Spleen (tissue), 11 donors: Measurements from ENCODE around the gene NFATC1. TPM values are rescaled to one million over a fixed set of nuclear protein-coding genes. Genes with fewer than 3 reads are reported as not detected.

Source experiments
- DNase-seq: peaks from one replicate; pipeline ENCODE4 v3.0.0-alpha.2; 2020
- H3K27ac ChIP-seq, 8 donors: fragments of 200-600 bp; sonication (generic) in 7 of 8; 1 replicate in 4 of 8; 2 replicates in 4 of 8; pipeline versions ENCODE4 v1.5.0 to v1.8.0; 2016 to 2021; ENCODE audit warnings: inconsistent platforms in 4 of 8, mild to moderate bottlenecking in 4 of 8, moderate library complexity in 1 of 8
- H3K27me3 ChIP-seq, 7 donors: fragments of 200-600 bp; sonication (generic) in 6 of 7; replicated peaks in 1 of 7; 1 replicate in 4 of 7; 2 replicates in 3 of 7; pipeline versions ENCODE4 v1.5.0 to v1.8.0; 2016 to 2021; ENCODE audit warnings: inconsistent platforms in 3 of 7, mild to moderate bottlenecking in 1 of 7
- H3K36me3 ChIP-seq, 6 donors: fragments of 200-600 bp; sonication (generic) in 5 of 6; 1 replicate in 4 of 6; 2 replicates in 2 of 6; pipeline versions ENCODE4 v1.5.0 to v1.8.0; 2016 to 2021; ENCODE audit warnings: inconsistent platforms in 2 of 6
- H3K4me1 ChIP-seq, 6 donors: fragments of 200-600 bp; sonication (generic) in 5 of 6; 1 replicate in 3 of 6; 2 replicates in 3 of 6; pipeline versions ENCODE4 v1.5.0 to v1.8.0; 2016 to 2021; ENCODE audit warnings: inconsistent platforms in 3 of 6
- H3K4me3 ChIP-seq, 8 donors: fragments of 200-600 bp; sonication (generic) in 7 of 8; 1 replicate in 4 of 8; 2 replicates in 4 of 8; pipeline versions ENCODE4 v1.5.0 to v1.8.0; 2016 to 2021; ENCODE audit warnings: inconsistent platforms in 4 of 8, mild to moderate bottlenecking in 4 of 8, moderate library complexity in 2 of 8
- H3K9me3 ChIP-seq, 8 donors: fragments of 200-600 bp; sonication (generic) in 7 of 8; 1 replicate in 4 of 8; 2 replicates in 4 of 8; pipeline versions ENCODE4 v1.5.0 to v1.8.0; 2016 to 2021; ENCODE audit warnings: inconsistent platforms in 4 of 8
- POLR2A ChIP-seq, 3 donors: fragments of 450-650 bp; IDR thresholded peaks; one replicate each; pipeline ENCODE4 v1.5.1; 2017; ENCODE audit warnings: antibody characterized with exemption in 3 of 3, mild to moderate bottlenecking in 1 of 3
- POLR2AphosphoS5 ChIP-seq, 3 donors: sonication (generic); formaldehyde crosslinking; IDR thresholded peaks; one replicate each; pipeline ENCODE4 v1.5.1; 2017; ENCODE audit warnings: antibody characterized with exemption in 3 of 3
- WGBS, 5 donors: extraction: QIAGEN DNeasy Blood & Tissue Kit in 3 of 5; methylation state at CpG; one replicate each; pipeline versions ENCODE4 v1.1.5 to v1.1.7; 2013 to 2018; 5-methylcytosine and 5-hydroxymethylcytosine counted together
- intact Hi-C: fragments of 100-400 bp; cut with DNase I; formaldehyde crosslinking; loops from one replicate; pipeline ENCODE4 v1.15.0; 2023; ENCODE audit warnings: low total_unique reads
- polyA plus RNA-seq, 3 donors: library from polyadenylated mRNA; stranded (reverse); fragments of 200-250 nt; gene quantifications; one replicate each; pipeline ENCODE4 v1.2.1, GENCODE V29; 2013
- total RNA-seq, 7 donors: library from RNA; depleted of rRNA in 3 of 7; stranded (reverse); fragments of >200 nt in 3 of 7; fragmentation: NEBNext Ultra II Directional in 4 of 7; extraction: Animal tissue kit (Norgen Biotek cat#: 25700) in 4 of 7; gene quantifications; one replicate each; pipeline versions ENCODE4 v1.1.0 to v1.2.1, GENCODE V29; 2016 to 2021
- TF ChIP-seq, protein P1 (sequence below), 11 experiments: fragments of 200-600 bp in 7 of 11; fragments of 450-650 bp in 4 of 11; sonication (generic) in 4 of 11; IDR thresholded peaks in 8 of 11; conservative IDR thresholded peaks in 3 of 11; 1 replicate in 7 of 11; 2 replicates in 4 of 11; pipeline versions ENCODE4 v1.4.0 to v1.8.0; 2016 to 2021; ENCODE audit warnings: antibody characterized with exemption in 11 of 11, inconsistent platforms in 4 of 11, mild to moderate bottlenecking in 1 of 11
- donor health status: healthy with polysubstance abuse.
- donor health status: DM: no; HTN: no; CAD: no; lungs with moderate emphysema.
- donor health status: DM: no; HTN: no; CAD: no.
- donor health status: Bipolar disorder and iron deficiency.
- donor health status: healthy.
- donor health status: DM: no; HTN: no; CAD: no.
- donor health status: DM: yes; HTN: yes; CAD: no.

The NFATC1 gene
- total and polyA plus RNA-seq, 10 donors, result 20.7 to 64.9 (median 47.4) TPM

DNA sequence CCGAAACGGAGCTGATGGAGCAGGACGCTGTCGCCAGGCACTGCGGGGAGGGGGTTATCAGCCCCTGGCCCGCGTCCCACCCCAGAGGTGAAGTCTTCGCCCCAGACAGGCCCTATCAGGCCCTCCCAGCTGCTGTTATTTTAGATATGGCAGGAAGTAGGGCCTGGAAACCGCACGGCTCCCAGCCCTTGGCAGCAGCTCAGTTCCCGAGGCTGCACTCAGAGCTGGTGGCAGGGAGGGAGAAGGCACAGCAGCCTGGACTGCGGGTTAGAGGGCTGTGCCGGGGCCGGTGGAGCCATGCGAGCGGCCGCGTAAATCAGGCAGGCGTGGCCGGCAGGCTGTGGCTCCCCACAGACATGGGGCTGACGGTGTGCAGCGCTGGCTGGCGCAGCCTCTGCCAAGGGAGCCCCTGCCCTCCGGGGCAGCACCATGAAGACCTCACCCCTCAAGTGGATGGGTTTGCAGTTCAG lies 111.4 kb downstream of the NFATC1 start:
- intact Hi-C loops, result no loop called here
- WGBS, 5 donors, result 0 to 11% (median 6%) methylated on average over 3 to 24 of the region's 24 CpGs
- Histone ChIP-seq H3K4me3 (peak overlapping the region; percentile 3 to 57 (median 24)), H3K36me3 (peaks cover 0 to 41% (median 0%) of the 10 kb centered on the region in 6 donors), H3K4me1 (peaks cover 31 to 64% (median 50%) of the 10 kb centered on the region in 6 donors), H3K9me3 (no peaks in the 10 kb centered on the region), H3K27ac (peak overlapping the region; percentile 77 to 90 (median 85)), H3K27me3 (no peaks in the 10 kb centered on the region)
- DNase-seq, result peak; percentile 88
- TF ChIP-seq, protein P1, sequence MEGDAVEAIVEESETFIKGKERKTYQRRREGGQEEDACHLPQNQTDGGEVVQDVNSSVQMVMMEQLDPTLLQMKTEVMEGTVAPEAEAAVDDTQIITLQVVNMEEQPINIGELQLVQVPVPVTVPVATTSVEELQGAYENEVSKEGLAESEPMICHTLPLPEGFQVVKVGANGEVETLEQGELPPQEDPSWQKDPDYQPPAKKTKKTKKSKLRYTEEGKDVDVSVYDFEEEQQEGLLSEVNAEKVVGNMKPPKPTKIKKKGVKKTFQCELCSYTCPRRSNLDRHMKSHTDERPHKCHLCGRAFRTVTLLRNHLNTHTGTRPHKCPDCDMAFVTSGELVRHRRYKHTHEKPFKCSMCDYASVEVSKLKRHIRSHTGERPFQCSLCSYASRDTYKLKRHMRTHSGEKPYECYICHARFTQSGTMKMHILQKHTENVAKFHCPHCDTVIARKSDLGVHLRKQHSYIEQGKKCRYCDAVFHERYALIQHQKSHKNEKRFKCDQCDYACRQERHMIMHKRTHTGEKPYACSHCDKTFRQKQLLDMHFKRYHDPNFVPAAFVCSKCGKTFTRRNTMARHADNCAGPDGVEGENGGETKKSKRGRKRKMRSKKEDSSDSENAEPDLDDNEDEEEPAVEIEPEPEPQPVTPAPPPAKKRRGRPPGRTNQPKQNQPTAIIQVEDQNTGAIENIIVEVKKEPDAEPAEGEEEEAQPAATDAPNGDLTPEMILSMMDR (IDR thresholded peaks at IDR 0.05 in 8 of 11, conservative IDR thresholded peaks at IDR 0.05 in 3 of 11), result no peak
- TF ChIP-seq POLR2AphosphoS5 (IDR thresholded peaks at IDR 0.05) (peak; percentile 74 to 79 (median 76)), POLR2A (IDR thresholded peaks at IDR 0.05) (no peak)

- TF ChIP-seq, protein P1 (IDR thresholded peaks at IDR 0.05 in 8 of 11, conservative IDR thresholded peaks at IDR 0.05 in 3 of 11), result no peak
- TF ChIP-seq POLR2AphosphoS5 (IDR thresholded peaks at IDR 0.05), result peak; percentile 17 to 75 (median 73)
- 13 to 20% (median 17%) methylated on average over 38 to 46 of the region's 46 CpGs for WGBS, 5 donors
- Histone ChIP-seq H3K27me3 (no peaks in the 10 kb centered on the region), H3K4me3 (peak overlapping the region; percentile 3 to 57 (median 24)), H3K36me3 (peaks cover 0 to 46% (median 7%) of the 10 kb centered on the region in 6 donors), H3K27ac (peak overlapping the region; percentile 77 to 90 (median 85)), H3K4me1 (peaks cover 31 to 61% (median 50%) of the 10 kb centered on the region in 6 donors), H3K9me3 (no peaks in the 10 kb centered on the region)
- DNase-seq, result peak; percentile 86
- intact Hi-C loops, result no loop called here
Measured at GRCh38 chr18:79507546-79508480, 112.1 kb downstream of the NFATC1 start.

- Histone ChIP-seq H3K4me1 (peaks cover 31 to 59% (median 49%) of the 10 kb centered on the region in 6 donors), H3K9me3 (no peaks in the 10 kb centered on the region), H3K4me3 (peak overlapping the region in 2 of 8 donors; percentile 33 to 57), H3K36me3 (peaks cover 0 to 51% (median 12%) of the 10 kb centered on the region in 6 donors), H3K27me3 (no peaks in the 10 kb centered on the region), H3K27ac (peak overlapping the region in 7 of 8 donors; percentile 77 to 90 (median 86))
- 61 to 79% (median 65%) methylated on average over 38 to 40 of the region's 40 CpGs for WGBS, 5 donors
- peak; percentile 89 for DNase-seq
- TF ChIP-seq POLR2A (IDR thresholded peaks at IDR 0.05) (no peak), POLR2AphosphoS5 (IDR thresholded peaks at IDR 0.05) (peak; percentile 57 to 73 (median 71))
- TF ChIP-seq, protein P1 (IDR thresholded peaks at IDR 0.05 in 8 of 11, conservative IDR thresholded peaks at IDR 0.05 in 3 of 11), result no peak
- intact Hi-C loops, result no loop called here
Measured at GRCh38 chr18:79508565-79509535, 113.1 kb downstream of the NFATC1 start.
